LoVo (cell line): ENCODE data around the gene SAXO1.
"Not testable (repeated sequence)": the region's sequence is repeated elsewhere in the genome, so short reads cannot be mapped to it uniquely, and the experiment has no call there.

ENCODE experiments used
- DNase-seq: peaks from one replicate; pipeline ENCODE4 v3.0.0-alpha.2; 2016; ENCODE audit warnings: low spot score

The SAXO1 gene

GRCh38 chr9:18999173-18999785 lies 33.7 kb downstream of the SAXO1 start:
- no peak for DNase-seq

GRCh38 chr9:18997151-18997550 lies 35.9 kb downstream of the SAXO1 start:
- DNase-seq = no peak

- DNase-seq = no peak
Observed at GRCh38 chr9:18996211-18996610, 36.8 kb downstream of the SAXO1 start.

GRCh38 chr9:18994263-18994916 lies 38.6 kb downstream of the SAXO1 start:
- DNase-seq = no peak

GRCh38 chr9:18991197-18991596 lies 41.8 kb downstream of the SAXO1 start:
- not testable (repeated sequence) for DNase-seq

- no peak for DNase-seq
Observed at GRCh38 chr9:18990494-18990893, 42.5 kb downstream of the SAXO1 start.

GRCh38 chr9:18989865-18990264 lies 43.1 kb downstream of the SAXO1 start:
- DNase-seq = no peak

- no peak for DNase-seq
Observed at GRCh38 chr9:18989097-18989496, 43.9 kb downstream of the SAXO1 start.

GRCh38 chr9:18988003-18988402 lies 45.0 kb downstream of the SAXO1 start:
- no peak for DNase-seq

GRCh38 chr9:18985996-18986395 lies 47.0 kb downstream of the SAXO1 start:
- no peak for DNase-seq

- no peak for DNase-seq
Observed at GRCh38 chr9:18985464-18985951, 47.5 kb downstream of the SAXO1 start.

- DNase-seq = peak; percentile 39
Observed at GRCh38 chr9:18982262-18982620, 50.8 kb downstream of the SAXO1 start.

- DNase-seq = no peak
Observed at GRCh38 chr9:18981476-18982261, 51.3 kb downstream of the SAXO1 start.

GRCh38 chr9:18980189-18980588 lies 52.8 kb downstream of the SAXO1 start:
- DNase-seq = no peak

- no peak for DNase-seq
Observed at GRCh38 chr9:18979367-18979766, 53.6 kb downstream of the SAXO1 start.

- no peak for DNase-seq
Observed at GRCh38 chr9:18978188-18978587, 54.8 kb downstream of the SAXO1 start.

- DNase-seq = peak; percentile 24
Observed at GRCh38 chr9:18976709-18977531, 56.1 kb downstream of the SAXO1 start.

- no peak for DNase-seq
Observed at GRCh38 chr9:18976221-18976708, 56.7 kb downstream of the SAXO1 start.

GRCh38 chr9:18973348-18973747 lies 59.7 kb downstream of the SAXO1 start:
- DNase-seq = no peak

- no peak for DNase-seq
Observed at GRCh38 chr9:18972675-18973074, 60.3 kb downstream of the SAXO1 start.

GRCh38 chr9:18971909-18972308 lies 61.1 kb downstream of the SAXO1 start:
- DNase-seq = no peak

- DNase-seq = no peak
Observed at GRCh38 chr9:18971404-18971803, 61.6 kb downstream of the SAXO1 start.
